IPS DF 4.7 (cell line): ENCODE results near the gene SLC6A15.

Experiments used
- DNase-seq: peaks from one replicate; pipeline ENCODE4 v3.0.0-alpha.2; 2013; ENCODE audit warnings: low spot score; ENCODE audit errors: extremely low read depth

The SLC6A15 gene

DNA sequence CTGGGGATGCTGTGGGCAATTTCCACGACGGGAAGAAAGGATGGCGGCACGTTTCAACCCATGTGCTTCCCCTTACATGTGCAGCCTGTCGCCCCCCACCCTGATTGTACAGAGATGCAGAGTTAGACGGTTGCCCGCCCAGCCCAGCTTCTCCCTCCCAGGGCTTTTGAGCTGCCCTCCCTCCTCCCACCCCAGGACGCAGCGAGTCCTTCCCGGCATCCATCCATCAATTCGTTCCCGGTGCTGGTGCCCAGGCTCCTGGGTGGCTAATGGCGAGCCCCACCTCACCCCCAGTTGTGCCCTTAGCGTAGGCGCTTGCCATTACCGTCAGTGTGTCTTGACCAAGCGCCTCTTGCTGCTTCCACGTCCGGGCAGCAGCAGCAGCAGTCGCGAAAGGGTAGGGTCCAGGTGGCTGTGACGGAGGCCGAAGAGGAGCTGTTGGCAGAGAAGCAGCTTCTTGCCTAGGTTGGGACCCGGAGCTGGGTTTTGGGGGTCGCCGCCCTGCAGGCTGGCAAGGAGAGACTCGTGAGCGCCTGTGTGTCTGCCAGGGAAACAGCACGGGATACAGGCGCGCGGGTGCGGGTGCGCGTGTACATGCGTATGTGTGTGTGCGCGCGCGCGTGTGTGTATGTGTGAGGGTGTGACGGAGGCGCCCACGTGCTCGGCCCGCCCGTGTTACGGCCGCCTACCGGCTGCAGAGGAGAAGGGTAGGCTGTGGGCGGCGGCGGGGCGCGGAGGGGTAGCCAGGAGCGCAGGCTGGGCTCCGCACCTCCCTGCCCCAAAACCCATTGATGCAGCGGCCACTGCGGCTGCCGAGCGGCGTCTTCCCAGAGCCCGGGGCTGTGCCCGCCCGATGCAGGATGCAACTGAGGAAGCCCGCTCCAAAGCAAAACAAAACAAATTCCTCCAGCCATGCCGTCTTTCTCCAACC, at the start of gene SLC6A15:
TSS of gene SLC6A15 (minus strand) at position 602 of the 931 bp plus-strand sequence. CDS start 20,679 bp downstream, outside the sequence.
- no peak for DNase-seq

DNA sequence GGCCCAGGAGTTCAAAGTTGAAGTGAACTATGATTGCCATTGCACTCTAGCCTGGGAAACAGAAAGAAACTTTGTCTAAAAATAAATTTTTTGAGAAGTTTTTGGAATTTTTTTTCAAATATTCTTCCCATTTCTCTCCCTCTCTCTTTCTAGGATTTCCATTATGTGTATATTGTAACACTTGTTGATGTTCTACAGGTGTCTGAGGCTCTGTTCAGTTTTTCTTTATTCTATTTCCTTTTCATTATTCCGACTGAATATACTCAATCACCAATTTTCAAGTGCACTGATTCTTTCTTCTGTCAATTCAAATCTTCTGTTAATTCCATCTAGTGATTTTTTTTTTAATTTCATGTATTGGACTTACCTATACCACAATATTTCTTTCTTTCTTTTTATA, 48.3 kb upstream of the SLC6A15 start:
- DNase-seq: no peak

DNA sequence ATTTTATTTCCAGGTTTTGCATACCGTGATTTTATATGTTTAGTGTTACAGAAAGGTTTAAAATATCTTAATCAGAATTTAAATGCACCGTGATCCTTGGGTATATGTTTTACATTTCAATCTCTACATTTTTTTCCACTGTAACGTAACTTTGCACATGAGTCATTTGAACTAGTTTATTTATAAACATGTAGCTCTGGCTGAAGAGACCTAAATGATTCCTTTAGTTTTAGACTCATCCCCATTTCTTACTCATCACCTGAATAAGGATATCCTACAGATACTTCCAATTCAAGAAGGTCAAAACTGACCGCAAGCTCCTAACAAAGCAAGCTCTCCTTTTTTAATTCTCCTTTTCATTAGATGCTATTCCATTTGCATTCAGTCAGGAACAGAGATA, 42.7 kb upstream of the SLC6A15 start:
- no peak for DNase-seq

DNA sequence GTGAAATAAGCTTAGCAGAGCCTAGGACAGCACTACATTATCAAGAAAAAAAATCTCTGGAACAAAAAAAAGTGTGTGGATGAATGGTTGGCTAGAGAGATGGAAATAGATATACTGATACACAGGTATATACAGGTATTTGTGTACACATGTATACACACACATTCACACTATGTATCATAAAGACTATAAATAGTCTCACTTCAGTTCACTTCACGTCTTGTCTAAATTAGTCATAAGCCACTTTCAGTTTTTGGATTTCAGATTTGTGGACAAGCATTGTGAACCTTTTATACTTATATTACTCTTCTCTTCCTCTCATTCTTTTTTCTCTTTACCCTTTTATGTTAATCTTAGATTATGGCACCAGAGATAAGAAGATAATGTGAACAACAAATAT, 41.8 kb upstream of the SLC6A15 start:
- DNase-seq: no peak

DNA sequence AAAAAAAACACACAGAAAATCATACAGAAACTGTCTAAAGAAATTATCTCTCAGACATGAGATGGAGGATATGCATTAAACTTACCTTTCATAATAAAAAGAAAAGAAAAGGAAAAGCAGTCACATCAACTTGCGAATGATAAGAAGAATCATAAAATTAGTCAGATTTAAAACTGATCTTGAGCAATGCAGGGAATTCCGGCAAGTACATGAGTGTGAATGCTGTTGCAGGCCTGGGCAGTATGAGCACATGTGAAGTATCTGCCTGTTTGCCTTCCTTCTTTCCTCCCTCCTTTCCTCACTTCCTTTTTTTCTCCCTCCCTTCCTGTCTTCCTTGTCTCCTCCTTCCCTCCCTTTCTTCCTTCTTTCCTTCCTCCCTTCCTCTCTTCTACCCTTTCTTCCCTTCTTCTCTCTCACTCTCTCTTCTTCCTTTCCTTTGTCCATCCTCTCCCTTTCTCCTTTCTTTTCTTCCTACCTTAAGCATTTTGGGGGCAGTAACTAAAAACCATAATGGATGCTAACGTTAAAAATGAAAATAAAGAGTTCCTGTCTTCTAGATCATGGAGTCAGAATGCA, 38.5 kb upstream of the SLC6A15 start:
- no peak for DNase-seq

DNA sequence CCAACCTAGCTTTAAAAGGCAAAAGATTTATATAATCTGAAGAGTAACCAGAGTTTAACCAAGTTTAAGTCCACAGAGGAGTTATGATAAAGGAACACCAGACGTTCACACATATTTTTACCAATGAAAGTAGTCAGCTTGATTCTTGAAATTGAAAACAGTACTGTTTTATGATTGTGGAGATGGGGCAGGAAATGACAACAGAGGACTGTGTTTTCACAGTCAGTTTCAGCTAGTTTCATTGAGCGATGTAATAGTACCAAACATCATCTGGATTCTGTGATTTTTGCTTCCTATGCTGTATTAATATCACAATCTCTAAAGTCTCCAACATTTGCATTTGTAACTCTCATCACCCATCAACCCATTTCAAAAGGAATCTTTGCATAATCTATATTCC, 34.2 kb upstream of the SLC6A15 start:
- DNase-seq: no peak

DNA sequence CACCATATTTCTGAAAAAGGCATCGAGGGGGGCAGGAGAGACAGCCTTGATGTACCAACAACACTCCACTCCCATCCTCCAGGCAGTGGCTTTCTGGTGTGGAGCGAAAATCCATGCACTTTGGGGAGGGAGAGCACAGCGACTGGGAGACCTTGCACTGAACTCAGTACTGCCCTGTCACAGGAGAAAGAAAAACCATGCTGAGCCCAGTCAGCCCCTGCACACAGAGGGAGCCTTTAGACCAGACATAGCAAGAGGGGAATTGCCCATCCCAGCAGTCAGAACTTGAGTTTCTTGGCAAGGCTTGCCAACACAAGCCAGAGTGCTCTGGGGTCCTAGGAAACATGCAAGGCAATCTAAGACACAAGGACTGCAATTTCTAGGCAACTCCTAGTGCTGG, 24.8 kb upstream of the SLC6A15 start:
- no peak for DNase-seq

DNA sequence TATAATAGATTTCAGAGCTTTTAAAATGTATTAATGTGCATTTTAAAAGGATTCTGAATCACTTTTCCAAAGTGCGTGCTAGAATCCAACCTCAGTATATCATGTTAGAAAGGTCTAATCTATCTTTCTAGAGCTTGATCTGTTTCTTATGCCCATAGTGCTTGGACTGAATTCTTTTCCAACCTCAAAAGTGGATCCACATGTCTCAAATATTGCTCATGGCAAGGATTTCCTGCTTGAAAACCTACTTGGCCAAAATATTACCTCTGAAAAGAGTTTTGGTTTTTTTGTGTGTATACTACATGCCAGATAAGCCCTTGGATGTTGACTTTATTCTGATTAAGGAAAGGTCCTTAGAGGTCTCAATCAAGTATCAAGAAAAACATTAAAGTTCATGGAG, 16.9 kb upstream of the SLC6A15 start:
- DNase-seq: no peak

DNA sequence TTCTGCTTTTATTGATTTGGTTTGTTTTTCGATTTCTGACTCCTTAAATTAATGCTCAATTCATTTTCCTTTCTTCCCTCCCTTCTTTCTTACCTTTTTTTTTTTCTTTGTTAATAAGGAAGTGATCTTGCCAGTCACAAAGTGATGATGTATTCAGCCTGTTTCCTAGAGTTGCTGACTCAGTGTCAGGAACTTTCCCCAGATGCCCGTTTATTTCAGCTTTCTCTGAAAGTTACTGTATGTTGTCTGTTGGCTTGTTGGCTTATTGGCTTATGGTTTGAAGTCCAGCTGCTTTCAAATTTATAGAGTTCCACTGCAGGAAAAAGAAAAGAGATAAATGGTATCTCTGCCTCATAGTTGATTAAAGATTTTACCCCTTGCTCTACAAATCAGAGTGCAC, 12.4 kb upstream of the SLC6A15 start:
- no peak for DNase-seq

DNA sequence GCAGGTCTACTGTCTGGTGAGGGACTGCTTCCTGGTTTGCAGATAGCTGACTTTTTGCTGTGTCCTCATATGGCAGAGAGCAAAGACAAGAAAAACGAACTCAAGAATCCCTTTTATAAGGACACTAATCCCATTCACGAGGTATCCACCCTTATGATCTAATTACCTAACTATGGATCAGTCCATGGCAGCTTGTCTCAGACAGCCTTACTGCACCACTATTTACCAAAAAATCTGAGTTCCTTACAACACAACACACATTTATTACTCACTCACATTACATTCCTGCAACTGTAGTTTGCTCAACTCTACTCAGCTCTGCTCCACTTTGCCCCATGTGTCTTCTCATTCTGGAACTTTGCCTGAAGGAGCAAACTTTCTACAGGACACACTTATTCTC, 10.1 kb upstream of the SLC6A15 start:
- DNase-seq: no peak

DNA sequence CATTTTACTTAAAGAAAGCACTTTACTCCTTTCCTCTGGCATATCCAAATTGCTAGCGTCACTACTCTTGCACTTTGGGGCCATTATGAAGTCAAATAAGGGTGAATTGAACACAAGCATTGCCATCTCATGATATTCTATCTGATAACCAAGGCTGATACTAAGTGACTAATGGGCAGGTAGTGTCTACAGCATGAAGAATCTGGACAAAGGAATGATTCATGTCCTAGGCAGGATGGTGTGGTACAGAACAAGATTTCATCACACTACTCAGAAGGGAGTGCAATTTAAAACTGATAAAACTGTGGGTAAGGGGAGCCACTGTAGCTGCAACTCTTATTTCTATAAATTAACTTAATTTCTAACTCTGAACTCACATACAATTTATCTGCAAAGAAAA, 7.7 kb upstream of the SLC6A15 start:
- DNase-seq: no peak

DNA sequence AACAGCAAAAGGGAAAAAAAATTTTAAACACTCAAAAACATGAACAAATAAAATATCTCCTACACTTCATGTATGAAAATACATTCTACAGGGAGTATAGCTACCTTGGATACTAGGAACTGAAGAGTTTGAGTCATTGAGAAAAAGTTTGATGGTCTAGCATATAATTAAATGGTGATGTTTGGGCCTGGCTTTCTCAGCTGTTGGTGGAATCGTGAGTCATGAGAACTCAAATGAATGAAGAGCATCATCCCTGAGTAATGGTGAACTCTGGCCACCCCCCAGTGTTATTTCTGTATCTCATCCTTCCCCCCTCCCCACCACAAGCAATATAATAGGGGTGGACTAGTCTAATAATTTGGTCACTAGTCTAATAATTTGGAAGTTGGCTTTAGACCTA, 6.7 kb upstream of the SLC6A15 start:
- DNase-seq: no peak

DNA sequence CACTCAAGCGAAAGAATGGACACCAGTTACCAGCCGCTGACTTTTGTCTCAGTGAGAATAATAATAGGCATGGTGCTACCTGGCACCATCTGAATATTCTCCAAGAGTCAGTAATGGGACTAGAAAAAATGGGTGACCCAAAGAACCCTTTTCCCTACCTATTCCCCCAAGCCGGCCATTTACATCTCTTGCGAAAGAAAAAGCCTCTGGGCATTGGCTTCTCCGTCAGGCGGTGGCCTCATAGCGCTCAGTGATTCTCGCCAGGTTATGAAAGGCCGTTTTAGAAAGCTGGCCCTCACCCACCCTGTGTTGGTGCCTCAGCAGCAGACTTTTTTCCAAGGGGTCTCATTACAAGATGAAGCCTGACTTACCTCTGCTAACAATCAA, 523 bp upstream of the SLC6A15 start:
- DNase-seq: no peak

DNA sequence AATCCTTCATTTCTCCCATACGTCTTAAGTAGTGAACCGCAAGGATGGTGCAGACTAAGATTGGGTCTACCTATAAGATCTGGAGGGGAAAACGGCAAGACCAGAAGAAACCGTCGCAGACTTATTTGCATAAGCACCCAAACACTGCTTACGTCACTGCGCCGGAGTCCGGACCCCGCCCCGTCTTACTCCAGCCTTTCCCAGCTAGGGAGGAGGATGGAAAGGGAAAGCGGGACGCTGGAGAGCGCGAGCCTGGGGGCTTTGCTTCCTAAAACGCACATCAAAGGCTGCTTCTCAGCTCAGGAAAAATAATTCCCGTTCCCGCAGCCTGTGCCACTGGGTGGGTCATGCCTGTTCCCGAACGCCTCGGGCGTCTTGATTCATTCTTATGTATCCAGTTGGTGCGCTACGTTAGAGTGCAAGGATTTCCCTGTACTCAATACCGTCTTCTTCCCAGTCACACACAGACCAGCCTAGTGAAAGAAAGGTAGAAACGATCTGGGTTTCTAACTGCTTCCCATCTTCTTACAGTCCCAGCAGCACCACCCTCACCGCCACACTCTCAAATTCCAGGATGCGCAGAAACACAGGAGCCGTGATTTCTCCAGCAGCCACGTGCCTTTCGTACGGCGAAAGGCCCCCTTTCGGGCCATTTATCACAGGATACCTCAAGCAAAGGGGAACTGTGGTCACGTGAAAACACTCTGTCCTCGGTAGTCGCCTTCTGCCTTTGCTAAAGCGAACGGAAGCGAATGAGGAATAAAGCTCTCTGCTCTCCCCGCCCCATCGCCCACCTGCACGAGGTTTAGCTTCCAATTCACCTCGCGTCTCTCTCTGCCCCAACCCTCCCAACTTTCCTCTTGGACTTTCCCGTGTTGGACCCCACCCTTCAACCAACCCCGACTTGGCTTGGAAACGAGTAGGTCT, 1.1 kb downstream of the SLC6A15 start:
- DNase-seq: peak; percentile 80

DNA sequence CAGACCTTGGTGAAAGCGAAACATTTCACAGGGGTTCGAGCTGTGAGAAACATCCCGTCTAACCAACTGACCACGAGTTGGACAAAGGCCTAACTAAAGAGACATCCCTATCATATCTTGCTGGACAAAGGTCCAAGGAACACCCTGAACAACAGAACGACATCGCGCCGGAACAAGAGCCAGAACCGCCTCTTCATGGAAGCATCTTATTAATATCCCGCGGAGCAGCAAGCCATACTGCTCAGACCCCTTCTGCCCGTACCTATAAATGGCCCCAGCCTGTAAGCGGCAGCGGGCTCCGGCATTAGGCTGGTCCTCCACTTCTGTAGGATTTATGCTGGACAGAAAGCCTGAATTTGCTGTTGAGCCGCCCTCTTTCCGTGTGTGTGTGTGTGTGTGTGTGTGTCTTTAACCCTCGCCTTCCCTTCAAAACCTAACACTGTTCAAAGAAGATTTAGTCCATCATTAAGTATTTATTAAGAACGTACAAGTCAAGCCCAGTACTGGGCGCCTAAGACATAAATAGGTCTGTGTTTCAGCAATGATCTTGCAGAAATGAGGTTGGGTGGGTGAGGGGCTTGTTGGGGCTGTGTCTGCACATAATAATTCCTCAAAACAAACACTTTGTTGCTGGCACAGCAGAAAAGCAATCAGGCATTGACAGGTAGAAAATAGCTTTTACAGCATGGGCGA, 1.9 kb downstream of the SLC6A15 start:
- no peak for DNase-seq

DNA sequence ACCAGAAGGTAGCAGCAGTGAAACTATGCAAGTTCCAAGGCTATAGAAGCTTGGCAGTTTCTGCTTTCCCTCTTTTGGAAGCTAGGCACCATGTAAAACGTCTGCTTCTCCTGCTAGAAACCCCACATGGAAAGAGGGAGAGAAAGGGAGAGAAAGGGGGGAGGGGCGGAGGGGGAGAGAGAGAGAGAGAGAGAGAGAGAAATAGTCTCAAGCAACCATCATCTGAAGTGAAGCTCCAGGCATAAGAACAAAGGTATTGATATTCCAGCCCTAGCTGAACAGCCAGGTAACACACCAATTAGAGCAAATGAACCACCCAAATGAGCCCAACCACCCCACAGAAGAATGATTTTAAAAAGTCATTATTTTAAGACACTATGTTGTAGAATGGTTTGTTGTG, 8.5 kb downstream of the SLC6A15 start:
- DNase-seq: no peak

DNA sequence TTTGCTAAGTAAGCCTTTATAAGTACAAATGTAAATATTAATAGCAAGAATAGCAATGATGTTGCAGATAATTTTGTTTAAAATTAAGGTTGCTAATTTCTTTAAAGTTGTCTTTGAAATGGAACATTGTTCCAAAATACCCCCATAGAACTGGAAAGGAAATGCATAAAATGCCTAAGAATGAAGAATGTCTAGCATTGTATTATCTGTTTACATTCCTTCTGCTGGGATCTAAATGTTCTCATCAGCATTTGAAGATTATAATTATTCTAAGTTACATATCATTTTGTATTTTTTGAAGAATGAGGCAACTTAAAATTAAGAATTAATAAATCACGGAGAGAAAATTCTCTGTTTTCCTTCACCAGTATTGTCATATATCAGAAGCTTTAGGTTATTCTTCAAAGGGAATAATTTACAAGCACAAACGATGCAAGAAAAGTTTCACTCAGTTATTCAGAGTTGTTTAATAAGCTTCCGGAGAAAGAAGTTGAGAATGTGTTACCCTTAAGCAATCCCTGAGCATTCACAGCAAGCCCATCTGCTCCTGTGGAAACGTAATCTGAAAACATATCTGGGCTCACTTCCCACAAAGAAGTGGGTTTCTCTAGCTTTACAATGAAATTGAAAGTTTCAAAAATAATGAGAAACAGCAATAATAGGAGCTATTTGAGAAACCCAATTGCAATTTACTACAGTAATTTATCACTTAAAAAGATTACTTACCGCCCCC, 21.3 kb downstream of the SLC6A15 start:
- no peak for DNase-seq

DNA sequence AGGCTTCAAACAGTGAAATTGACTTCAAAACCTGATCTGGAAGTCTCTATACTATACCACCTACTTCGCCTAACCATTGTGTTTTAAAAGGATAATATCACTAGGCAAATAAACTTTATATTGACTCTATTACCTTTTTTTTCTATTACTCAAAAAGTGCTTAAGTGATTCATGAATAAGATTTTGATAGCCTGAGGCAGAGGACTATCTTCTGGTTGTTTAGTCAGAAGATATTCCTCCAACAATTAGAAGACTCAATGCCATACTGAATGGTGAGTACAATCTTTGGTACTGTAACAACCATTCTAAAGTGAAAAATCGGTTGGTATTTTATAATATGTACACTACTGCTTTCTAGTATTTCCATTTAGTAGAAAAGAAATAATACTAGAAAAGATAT, 22.8 kb downstream of the SLC6A15 start:
- DNase-seq: no peak

DNA sequence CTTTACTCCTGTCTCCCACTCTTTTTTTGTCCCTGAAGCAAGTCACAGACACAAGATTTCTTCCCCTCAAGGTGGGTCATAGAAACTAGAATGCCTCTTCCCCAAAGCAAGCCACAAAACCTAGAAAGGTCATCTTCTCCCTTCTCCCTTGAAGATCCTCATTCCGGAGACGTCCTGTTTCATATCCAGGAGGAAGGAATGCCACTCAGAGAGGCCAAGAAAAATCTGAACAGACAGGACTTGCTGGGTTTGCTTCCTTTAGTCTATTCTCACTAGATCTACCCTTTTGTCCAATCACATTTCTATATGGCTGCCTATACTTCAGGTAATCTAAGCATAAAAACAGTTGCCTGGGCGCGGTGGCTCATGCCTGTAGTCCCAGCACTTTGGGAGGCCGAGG, 23.7 kb downstream of the SLC6A15 start:
- no peak for DNase-seq

DNA sequence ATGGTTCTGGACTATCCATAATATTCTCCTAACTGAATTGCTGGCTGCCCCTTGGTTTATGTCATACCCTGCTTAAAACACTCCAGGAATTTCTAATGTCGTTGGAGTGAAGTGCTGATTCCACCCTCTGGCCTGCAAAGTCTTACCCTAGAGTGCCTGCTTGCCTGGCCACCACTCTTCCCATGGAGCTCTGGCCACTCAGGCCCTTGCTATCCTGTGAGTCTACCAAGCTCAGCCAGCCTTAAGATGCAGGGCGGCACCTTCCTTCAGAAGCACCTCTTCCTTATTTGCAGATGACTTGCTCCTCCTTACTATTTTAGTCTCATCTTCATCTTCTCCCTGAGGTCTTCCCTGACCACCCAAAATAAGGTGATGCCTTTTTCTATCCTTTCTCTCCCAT, 35.3 kb downstream of the SLC6A15 start:
- no peak for DNase-seq

DNA sequence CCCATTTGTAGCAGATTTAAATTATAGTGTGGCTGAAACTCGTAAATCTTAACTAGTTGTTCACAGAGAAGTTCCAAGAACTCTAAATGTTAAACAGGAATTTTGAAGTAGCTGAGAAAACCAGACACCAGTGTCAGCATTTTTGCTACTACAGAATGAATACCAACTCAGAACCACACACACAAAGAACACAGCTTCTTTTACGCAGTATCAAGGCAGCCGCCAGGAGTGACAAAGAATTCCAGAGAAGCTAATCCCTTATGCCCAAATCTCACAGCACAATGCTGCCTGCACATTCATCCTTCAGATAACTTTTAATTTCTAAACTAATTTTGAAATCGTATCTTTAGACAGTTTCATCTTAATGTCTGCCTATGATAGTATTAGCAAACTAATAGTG, 37.4 kb downstream of the SLC6A15 start:
- no peak for DNase-seq
